Forelimb muscle (tissue), 1 donor: ENCODE results near the gene TMEM161B. TPM values are rescaled to one million over a fixed set of nuclear protein-coding genes. Genes with fewer than 3 reads are reported as not detected.
"Not testable (repeated sequence)": the region's sequence is repeated elsewhere in the genome, so short reads cannot be mapped to it uniquely, and the experiment has no call there.

ENCODE experiments used
- DNase-seq: peaks from one replicate; pipeline ENCODE4 v3.0.0-alpha.2; 2013; ENCODE audit warnings: low read depth
- polyA plus RNA-seq: library from polyadenylated mRNA; unstranded; fragments of 120-200 nt; gene quantifications from one replicate; pipeline ENCODE4 v1.2.1, GENCODE V29; 2013; ENCODE audit not compliant: insufficient read length

Gene TMEM161B
- polyA plus RNA-seq, 1 donor: 12.4 TPM

DNA sequence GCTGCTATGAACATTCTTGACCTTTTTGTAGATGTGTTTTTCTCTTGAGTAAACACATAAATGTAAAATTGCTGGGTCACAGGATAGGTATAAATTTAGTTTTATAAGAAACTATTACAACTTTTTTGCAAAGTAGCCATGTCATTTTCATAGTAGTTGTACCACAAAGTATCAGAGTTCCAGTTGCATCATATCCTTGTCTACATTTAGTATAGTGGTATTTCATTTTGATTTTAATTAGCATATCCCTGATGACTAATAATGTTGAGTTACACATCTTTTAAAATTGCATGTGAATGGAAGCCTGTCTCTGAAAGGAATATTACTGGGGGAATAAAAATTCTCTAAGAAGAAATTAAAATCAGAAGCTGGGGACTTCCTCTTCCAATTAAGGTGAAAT is 85.4 kb downstream of the TMEM161B start:
- DNase-seq: no peak

DNA sequence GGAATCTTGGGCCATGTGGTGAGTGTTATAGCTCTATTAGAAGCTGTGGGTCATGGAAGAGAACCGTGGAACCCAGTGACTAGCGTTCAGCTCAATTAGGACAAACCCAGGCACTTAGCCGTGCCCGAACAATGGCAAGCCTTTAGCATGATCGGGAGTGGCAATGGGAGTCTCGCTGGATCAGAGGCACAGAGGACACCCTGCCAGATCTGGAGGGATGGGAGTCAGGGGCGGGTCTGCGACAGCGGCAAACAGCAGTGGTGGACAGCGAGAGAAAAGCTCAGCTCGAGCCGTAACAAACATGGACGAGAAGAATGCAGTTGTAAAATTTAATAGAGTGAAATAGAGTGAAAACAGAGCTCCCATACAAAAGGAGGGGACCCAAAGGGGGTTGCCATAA is 91.2 kb downstream of the TMEM161B start:
- not testable (repeated sequence) for DNase-seq

DNA sequence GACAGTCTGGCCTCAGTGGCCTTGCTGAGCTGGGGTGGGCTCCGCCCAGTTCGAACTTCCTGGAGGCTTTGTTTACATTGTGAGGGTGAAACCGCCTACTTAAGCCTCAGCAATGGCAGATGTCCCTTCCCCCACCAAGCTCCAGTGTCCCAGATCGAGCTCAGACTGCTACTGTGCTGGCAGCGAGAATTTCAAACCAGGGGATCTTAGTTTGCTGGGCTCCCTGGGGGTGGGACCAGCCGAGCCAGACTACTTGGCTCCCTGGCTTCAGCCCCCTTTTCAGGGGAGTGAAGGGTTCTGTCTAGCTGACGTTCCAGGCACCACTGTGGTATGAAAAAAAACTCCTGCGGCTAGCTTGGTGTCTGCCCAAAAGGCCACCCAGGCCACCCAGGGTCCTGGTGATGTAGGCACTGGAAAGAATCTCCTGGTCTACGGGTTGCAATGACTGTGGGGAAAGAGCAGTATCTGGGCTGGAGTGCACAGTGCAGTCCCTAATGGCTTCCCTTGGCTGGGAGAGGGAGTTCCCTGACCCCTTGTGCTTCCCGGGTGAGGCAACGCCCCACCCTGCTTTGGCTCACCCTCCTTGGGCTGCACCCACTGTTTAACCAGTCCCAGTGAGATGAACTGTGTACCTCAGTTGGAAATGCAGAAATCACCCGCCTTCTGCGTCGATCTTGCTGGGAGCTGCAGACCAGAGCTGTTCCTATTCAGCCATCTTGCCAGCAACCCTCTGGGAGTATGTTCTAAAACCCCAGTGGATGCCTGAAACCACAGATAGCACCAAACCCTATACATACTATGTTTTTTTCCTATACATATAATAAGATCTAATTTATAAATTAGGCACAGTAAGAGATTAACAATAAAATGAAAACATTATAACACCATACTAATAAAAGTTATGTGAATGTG is 95.5 kb downstream of the TMEM161B start:
- DNase-seq: no peak

DNA sequence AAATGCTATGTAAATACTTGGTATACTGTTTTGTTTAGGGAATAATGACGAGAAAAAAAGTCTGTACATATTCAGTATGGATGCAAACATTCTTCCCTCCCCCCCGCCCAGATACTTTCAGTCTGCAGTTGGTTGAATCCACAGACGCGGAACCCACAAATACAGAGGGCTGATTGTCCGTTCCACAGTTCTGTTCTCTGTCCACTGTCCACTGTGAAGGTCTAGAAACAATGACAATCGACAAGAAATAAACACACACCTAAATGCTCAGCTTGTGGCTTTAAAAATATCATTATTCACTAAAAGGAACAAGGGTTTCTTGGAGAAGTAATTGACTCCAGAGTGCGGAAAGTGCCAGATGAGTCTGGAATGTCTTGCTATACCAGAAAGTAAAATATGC is 109.1 kb downstream of the TMEM161B start:
- no peak for DNase-seq

DNA sequence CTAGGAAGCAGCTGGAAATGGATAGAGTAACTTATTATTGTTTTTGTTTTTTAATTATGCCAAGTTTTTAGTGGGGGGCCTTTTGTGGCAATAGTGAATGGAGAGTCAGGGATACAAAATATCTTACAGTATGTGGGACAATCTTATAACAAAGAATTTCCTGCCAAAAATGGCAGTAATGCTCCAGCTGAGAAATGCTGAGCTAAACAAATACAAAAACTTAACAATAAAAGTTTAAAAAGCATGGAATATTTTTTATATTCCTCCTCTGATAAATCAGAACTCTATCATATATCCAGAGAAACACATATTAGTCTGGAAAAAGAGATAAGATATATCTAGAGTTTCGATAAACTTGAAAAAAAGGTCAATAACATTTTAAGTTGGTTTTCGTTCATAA is 110.6 kb downstream of the TMEM161B start:
- no peak for DNase-seq

DNA sequence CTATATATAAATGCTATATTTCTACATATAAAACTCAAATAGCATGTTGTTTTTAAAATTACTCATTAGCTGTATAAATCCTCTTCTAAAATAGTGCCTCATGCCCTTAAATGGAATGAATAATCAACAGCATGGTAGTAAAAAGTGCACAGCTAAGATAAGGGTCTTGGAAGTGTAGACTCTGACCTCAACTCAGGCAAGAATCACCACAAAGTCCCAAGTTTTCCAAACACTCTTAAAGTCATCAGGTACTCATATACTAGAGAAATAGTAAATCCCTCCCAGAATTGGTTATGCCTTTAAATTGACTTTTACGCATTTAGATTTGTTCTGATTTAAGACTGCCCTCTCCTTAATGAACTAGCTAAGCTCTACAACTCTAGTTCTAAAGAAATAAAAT is 113.8 kb downstream of the TMEM161B start:
- DNase-seq: no peak

DNA sequence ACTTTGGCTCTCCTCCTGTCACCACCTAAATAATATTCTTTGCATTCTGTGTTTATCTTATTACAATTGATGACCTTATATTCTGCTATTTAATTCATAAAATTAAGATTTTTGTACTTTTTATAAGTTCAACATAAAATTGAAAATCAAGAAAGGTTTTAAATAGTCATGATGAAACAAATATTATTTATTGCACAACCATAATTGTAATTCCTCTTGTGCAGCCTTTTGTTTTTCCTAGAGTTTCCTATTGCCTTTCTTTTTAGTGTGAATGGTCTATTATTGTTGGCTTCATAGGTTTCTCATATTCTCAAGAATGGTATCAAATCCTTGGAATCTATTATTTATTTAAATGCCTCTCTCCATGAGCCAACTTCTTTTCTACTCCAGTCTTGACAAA is 117.9 kb downstream of the TMEM161B start:
- no peak for DNase-seq

DNA sequence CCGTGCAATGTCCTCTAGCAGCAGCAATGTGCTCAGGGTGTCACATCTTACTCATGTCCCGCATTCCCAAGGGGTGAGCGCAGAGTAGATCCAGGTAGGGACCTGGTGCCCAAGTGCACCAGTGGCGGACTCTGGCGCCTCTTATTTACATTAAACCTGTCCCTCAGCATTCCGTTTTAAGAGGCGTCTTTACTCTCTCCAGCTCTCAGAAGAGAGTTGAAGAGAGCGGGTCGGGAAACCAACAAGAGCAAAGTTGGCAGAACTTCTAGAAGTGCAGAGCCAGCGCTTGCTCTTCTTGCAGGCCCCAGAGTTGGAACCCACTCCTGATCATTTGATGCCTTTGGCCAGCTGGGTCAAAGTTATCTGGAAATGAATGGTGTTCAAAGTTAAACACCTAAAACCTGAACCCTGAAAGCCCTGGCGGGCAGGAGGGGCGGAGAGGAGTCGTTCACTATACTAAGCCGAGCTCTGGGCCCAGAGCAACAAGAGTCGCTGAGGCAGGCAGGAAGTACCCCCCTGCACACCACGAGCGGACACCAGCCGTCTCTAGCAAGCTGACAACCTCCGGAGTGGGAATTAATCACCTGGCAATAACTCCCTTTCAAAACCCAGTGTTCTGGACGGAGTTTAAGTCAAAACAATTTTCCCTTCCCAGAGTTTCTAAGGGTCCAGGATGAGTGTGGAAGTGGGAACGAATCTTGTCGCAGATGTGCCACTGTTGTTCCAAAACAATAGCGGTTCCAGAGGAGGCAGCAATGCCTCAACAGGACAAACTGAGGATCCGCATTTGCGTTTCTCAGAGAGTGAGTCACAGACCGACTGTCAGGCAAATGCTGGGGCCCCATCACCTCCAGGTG is 122.8 kb downstream of the TMEM161B start:
- DNase-seq: no peak

DNA sequence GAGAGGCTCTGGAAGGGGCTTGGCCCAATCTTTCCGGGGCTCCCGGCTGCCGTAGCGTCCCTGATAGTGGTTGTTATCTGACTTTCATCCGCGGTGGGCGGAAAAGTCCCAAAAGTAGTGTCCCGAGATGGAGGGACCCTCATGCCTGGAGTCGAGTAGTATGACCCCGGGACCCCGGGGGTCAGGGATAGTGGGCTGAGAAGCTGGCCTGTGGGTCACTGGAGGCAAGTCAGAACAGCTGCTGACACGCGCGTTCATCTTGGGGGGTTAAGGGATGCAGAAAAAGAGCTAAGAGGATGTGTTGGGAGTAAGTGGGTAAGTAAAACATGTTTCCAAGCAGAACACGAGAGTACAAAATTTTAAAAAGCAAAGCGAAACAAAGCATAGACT is 123.4 kb downstream of the TMEM161B start:
- no peak for DNase-seq
